NCI-H69 (cell line): ENCODE results near the gene ARMC9.
"Not testable (repeated sequence)": the region's sequence is repeated elsewhere in the genome, so short reads cannot be mapped to it uniquely, and the experiment has no call there.

Experiments used
- DNase-seq: peaks from one replicate; lab custom pipeline; 2025; lab: John Stamatoyannopoulos, UW

ARMC9 gene

DNA sequence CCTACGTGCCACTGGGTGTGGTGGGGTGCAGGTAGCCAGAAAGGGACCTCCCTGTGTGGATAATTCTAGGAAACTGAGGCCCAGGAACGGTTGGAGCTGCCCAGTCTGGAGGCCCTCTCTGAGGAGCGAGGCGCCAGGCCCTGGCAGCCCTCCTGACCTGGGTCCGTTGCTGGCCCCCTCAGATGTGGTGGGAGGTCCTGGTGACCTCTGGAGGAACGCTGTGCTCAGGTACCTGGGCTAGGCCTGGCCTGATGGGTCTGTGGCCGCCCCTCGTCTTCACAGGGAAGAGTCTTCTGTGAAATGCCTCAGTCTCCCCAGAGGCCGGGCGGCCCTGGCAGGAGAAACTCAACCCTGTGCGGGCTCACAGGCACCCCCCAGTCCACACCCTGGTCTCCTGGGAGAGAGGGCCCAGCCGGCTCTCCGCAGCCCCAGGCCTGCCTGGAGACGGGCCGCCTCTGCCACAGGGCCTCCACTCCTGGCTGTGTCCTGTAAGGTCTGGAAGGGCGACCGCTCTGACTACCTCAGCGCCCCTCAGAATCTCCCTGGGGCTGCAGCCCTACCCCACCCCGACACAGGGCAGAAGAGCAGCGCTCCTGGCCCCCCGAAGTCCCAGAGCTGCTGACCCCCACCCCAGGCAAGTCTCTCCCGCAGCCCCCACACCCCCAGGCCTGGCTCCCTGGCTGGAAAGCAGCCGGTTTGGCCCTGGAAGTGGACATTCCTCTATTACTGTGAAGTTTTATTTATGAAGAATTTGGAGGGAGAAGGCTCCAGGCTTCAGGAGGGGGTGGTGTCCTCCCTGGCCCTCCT lies 200.8 kb downstream of the ARMC9 start:
- no peak for DNase-seq

DNA sequence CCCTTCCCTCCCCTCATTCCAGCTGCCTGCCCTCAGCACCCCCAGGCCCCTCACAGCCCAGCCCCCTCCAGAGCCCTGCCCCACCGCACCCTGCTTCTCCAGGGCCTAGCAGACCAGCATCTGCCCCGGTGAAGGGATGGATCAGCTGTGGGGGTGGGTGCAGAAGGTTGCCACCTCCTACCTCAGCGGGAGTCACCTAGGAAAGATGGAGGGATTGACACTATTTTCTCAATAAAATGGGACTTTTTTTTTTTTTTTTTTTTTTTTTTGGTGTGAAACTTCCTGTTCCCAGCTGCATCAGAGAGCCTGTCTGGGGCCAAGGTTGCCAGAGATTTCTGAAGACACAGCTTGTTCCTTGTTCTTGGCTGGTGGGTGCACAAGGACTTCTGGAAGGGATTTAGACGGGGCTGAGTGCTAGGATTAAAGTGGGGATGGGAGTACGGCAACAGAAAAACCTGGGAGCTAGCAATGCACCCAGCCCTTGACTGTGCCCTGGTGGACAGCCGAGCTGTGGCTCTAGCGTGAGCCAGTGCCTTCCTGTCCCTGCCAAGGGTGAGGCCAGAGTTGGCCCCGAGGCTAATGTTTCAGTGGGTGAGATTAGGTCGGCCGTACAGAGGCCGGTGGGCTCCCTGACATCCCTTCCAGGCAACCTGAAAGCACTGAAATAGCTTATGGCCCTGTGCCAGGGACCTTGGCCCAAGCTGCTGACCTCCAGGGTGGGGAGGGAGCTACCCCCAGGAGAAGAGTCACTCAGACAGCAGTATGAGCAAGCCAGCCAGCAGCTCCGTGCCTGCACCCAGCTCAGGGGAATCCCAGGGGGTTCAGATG lies 201.6 kb downstream of the ARMC9 start:
- DNase-seq: peak; percentile 6

DNA sequence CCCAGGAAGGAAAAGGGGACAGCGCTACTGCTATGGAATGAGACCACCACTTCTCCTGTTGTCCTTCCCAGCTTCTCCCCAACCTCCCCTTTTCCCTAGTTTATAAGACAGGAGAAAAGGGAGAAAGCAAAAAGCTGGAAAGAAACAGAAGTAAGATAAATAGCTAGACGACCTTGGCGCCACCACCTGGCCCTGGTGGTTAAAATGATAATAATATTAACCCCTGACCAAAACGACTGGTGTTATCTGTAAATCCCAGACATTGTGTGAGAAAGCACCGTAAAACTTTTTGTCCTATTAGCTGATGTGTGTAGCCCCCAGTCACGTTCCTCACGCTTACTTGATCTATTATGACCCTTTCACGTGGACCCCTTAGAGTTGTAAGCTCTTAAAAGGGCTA lies 202.2 kb downstream of the ARMC9 start:
- not testable (repeated sequence) for DNase-seq

DNA sequence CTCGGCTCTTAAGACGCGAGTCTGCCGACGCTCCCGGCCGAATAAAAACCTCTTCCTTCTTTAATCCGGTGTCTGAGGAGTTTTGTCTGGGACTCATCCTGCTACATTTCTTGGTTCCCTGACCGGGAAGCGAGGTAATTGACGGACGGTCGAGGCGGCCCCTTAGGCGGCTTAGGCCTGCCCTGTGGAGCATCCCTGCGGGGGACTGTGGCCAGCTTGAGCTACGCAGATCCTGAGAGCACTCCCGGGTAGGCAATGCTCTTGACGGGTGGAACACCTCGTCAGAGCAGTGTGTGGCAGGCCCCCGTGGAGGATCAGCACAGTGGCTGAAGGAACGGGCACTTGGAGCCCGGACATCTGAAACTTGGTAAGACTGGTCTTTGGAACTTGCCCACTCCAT lies 202.7 kb downstream of the ARMC9 start:
- not testable (repeated sequence) for DNase-seq

DNA sequence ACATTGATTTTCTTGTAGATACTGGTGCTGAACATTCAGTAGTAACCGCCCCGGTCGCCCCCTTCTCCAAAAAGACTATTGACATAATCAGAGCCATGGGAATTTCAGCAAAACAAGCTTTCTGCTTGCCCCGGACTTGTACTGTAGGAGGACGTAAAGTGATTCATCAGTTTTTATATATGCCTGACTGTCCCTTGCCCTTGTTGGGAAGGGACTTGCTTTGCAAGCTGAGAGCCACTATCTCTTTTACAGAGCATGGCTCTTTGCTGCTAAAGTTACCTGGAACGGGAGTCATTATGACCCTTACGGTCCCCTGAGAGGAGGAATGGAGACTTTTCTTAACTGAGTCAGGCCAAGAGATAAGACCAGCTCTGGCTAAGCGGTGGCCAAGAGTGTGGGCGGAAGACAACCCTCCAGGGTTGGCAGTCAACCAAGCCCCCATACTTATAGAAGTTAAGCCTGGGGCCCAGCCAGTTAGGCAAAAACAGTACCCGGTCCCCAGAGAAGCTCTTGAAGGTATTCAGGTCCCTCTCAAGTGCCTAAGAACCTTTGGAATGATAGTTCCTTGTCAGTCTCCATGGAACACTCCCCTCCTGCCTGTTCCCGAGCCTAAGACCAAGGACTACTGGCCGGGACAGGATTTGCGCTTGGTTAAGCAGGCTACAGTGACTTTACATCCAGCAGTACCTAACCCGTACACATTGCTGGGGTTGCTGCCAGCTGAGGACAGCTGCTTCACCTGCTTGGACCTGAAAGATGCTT lies 205.2 kb downstream of the ARMC9 start:
- not testable (repeated sequence) for DNase-seq

DNA sequence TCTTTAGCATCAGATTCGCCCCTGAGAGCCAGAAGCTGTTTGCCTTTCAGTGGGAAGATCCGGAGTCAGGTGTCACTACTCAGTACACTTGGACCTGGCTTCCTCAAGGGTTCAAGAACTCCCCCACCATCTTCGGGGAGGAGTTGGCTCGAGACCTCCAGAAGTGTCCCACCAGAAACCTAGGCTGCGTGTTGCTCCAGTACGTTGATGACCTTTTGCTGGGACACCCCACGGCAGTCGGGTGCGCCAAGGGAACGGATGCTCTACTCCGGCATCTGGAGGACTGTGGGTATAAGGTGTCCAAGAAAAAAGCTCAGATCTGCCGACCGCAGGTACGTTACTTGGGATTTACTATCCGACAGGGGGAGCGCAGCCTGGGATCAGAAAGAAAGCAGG lies 205.8 kb downstream of the ARMC9 start:
- DNase-seq: not testable (repeated sequence)

DNA sequence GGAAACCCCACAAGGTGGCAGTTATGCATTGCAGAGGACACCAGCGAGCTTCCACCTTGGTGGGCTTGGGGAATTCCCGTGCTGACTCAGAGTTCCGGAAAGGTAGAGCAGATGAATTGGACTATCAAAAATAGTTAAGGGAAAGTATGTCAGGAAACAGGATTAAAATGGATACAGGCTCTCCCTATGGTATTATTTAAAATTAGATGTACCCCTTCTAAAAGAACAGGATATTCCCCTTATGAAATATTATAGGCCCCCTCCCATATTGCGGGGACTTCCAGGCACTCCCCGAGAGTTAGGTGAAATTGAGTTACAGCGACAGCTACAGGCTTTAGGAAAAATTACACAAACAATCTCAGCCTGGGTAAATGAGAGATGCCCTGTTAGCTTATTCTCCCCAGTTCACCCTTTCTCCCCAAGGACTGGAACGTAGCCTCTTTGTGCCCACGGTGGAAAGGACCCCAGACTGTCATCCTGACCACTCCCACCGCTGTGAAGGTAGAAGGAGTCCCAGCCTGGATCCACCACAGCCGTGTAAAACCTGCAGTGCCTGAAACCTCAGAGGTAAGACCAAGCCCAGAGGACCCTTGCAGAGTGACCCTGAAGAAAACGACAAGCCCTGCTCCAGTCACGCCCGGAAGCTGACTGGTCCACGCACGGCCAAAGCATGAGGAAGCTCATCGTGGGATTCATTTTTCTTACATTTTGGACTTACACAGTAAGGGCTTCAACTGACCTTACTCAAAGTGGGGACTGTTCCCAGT lies 207.4 kb downstream of the ARMC9 start:
- DNase-seq: not testable (repeated sequence)

DNA sequence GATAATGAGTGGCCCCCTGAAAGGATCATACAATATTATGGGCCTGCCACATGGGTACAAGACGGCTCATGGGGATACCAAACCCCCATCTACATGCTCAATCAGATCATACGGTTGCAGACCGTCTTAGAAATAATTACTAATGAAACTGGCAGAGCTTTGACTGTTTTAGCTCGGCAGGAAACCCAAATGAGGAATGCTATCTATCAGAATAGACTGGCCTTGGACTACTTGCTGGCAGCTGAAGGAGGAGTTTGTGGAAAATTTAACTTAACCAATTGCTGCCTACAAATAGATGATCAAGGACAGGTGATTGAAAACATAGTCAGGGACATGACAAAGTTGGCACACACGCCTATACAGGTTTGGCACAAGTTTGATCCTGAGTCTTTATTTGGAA lies 209.3 kb downstream of the ARMC9 start:
- DNase-seq: not testable (repeated sequence)

DNA sequence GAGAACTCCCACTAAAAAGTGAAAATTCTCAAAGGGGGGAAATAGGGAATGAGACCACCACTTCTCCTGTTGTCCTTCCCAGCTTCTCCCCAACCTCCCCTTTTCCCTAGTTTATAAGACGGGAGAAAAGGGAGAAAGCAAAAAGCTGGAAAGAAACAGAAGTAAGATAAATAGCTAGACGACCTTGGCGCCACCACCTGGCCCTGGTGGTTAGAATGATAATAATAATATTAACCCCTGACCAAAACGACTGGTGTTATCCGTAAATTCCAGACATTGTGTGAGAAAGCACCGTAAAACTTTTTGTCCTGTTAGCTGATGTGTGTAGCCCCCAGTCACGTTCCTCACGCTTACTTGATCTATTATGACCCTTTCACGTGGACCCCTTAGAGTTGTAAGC lies 209.9 kb downstream of the ARMC9 start:
- not testable (repeated sequence) for DNase-seq

DNA sequence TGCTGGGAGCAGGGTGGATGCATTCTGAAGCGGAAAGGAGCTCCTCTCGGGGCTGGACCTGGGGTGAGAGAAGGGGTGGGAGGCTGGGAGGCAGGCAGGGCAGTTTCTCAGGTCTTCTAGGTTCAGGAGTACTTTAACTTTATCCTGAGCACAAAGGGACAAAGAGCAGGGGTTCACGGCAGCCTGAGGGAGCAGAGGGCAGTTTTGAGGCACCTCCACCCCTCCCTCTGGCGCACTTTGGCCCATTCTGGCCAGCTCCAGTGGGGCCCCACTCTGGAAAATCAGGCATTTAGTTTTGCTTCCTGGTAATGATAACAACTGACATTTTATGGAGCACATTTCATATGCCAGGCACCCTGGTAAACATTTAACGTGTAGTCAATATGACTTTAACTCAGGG lies 211.3 kb downstream of the ARMC9 start:
- no peak for DNase-seq

DNA sequence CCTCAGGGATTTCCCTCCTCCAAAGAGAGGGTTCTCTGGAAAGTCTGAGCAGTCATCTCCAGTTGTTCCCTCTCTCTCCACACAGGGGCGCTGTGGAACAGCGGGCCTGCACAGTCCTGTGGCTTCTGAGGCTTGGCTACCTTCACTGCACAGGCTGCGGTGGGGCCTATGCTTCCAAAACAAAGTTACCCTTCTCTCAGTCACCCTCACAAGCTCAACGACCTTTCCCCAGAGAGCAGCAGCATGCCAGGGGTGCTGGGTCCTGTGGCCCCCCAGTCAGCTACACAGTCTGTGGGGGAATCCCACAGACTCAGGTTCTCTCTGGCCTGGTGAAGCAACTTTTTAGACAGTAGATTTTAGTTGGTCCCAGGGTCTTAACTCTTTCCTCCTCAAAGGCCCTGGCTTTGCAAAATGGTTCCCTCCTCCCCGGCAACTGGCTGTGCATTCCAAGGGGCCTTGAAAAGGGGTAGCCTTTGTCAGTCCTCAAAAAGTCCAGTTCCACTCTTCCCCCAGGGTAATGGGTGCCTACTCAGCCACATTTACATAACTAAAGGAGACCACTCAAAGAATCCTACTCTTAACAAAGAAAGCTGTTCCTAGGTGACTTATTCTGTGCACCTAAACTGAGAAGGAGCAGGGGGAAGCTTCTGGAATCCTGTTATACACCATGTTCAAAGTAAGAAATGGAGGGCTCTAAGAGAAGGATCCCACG lies 212.0 kb downstream of the ARMC9 start:
- DNase-seq: peak; percentile 5

DNA sequence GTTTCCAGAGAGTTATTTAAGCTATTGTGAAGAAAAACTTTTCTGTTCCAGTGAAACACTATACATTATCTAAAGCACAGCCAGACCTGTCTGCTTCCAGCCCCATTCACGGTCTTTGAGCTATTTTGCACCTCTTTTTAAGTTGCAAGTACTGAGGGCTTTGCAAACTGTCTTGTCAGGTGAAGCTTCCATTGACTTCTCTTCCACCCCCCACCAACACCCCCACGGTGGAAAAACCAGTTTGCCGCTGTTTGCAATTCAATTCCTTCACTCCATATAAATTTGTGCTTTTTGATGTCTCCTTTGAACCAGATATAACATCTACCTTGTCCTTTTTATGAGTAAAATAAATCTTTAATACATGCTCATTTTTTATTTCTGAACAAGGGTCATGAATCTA lies 212.8 kb downstream of the ARMC9 start:
- DNase-seq: no peak

DNA sequence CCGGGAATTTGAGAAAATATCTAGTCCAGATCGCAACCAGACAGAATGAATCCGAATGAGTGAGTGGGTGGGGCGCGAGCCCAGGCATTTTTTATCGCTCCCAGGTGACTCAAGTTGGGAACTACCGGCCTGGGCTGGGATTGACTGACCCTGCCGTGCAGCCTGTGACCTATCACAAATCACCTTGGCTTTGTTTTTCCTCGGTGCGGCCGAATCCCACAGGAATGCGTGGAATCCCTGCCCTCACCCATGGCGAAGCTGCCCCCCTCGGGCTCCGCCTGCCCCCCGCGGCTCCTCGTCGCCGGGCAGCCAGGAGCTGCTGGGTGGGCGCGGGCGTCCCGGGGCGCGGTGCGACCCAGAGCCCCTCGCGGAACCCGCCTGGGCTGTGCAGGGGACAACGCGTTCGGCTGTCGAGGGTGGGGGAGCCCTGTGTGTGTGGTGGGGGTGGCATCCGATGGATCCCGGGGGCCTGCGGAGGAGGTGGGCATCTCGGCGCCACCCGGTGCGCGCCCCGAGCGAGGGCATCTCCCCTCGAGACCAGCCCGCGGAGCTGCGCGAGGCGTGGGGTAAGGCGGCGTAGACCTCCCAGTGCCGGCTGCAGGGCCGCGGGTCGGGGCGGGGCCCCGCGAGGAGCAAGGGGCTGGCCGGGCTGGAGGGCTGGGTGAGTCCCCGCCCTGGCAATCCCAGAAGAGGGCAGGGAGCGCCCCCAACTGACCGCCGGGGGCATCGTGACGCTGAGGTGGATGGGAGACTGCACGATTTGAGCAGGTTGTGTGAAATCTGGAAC lies 213.6 kb downstream of the ARMC9 start:
- peak; percentile 74 for DNase-seq

DNA sequence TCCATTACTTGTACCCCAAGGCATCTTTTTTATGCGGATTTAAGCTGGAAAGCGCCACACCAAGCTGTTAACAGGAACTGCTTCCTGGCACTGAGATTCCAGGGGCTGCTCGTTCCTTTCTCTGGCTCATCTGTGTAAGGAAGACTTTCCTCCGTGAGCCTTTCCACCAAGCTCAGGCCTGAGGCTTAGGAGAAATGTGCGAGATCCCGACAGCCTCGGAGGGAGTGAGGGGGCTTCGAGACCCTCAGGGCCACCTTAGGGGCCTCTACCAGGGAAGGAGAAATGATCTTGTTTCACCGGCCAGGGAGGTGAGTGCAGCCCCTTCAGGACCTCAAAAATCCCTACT lies 214.2 kb downstream of the ARMC9 start:
- DNase-seq: no peak

DNA sequence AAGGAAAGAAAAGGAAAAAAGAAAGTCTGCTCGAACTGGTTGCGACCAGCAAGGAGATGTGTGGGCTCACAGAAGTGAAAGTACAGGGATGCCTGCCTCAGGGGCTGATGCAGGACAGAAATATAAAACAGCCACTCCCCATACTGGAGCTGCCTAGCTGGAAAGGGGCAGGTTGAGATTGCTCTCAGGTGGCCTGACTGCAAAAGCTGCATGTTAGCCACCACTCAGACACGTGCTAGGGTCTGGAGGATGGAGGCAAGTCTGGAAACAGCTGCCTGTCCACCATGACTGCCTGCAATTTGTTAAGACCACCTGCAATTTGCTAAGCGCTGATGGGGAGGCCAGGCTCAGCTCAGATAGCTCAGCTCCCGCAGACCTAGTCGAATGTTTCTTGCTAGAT lies 215.0 kb downstream of the ARMC9 start:
- DNase-seq: no peak

DNA sequence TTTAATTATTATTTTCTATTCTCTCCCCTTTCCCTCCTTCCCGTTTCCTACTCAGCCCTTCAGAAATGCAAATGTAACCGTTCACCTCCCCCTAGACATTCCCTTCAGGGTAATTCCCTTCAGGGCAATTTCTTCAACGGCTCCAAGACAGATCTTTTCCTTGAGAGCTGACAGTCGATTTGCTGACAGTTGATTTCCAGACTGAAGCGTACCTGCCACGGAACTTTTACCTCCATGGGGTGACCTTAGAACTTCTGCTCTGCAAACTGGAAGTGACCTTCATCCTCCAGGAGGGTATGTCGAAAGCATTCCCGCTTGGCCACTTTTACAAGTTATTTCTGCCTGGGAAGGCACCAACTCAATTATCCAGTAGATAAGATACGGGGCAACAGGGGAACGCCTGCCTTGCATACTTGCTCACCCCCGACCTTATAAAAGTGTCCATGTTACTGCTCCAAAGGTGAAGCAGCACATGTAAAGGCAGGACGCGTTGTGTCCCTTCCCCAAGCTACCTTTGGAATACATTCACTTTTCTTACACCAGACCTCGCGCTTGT lies 215.6 kb downstream of the ARMC9 start:
- DNase-seq: no peak

DNA sequence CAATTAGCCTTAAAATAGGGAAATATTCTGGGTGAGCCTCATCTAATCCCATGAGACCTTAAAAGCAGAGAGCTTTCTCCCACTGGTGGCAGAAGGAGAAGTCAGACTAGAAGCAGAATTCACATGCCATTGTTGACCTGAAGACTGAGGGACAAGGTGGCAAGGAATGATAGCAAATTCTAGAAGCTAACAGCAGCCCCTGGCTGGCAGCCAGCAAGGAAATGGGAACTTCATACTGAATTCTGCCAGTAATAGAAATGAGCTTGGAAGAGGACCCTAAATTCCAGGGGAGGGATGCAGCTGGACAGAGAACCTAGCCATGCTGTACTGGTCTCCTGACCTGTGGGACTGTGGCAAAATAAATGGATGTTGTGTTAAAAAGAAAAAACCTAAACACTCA lies 216.6 kb downstream of the ARMC9 start:
- DNase-seq: no peak

DNA sequence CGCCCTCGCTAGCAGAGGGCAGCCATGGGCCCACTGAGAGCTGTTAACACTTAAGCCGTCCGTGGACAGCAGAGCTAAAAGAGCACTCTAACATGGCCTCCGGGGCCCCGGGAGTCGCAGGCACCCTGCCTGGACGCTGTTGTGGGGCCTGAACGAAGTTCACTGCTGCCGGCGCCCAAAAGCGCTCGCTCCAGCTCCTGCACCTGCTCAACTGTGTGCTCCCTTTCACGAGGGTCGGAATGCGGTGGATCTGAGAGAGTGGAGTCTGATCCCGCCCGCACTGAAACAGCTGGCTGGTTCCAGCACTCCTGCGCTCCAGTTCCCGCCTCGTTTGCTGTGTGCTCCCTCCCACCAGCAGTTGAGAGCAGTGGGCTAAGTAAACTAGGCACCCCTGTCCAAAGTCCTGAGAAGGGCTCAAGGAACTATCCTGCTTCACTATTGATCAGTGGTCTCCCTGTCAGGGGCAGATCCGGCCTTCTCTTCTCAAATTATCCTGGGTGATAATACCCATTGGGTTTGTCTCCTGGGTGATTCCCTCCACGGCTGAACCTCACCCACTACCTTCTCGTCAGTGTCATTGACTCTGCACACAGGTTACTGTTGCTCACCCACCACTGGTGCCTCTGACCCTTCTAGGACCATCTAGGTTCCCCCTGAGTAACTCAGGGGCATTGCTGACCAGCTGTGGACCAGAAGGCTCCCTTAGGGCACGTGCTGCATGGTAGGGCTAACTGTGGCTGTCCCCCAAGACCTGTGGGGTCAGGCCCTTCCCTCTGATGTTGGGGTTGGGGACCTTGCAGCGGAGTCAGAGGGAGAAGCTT lies 220.6 kb downstream of the ARMC9 start:
- no peak for DNase-seq

DNA sequence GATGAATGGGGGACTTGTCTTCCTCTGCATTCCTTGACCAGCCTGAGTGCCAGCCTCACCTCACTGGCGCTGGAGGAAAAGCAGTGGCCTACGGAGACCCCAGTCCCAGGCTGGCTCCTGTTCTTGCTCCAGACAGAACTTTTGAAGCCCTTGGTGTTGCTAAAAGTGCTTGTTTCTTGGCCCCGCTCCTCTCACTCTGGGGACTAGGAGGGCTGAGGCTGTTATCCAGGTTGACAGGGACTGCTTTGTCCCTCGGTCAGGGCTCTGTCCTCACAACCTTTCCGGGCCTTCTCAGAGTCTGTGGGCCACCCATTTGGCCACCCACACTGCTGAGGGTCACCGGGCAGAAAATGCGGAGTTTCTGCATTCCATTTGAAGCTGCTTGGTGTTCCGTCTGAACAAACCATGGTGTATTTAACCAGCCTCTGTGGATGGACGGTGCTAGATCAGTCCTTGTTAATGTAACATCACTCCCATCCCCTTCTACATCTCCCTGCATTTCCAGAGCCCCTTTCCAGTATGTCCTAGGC lies 222.7 kb downstream of the ARMC9 start:
- no peak for DNase-seq
